GM13976 (cell line): Measurements from ENCODE around the gene SMC6.

Experiments
- DNase-seq: peaks from one replicate; pipeline ENCODE4 v3.0.0; 2012; ENCODE audit warnings: low spot score
- CTCF ChIP-seq: IDR thresholded peaks from 2 replicates; pipeline ENCODE4 v1.5.1; 2012; ENCODE audit warnings: borderline replicate concordance, mild to moderate bottlenecking; ENCODE audit not compliant: insufficient read depth; ENCODE audit errors: extremely low read depth, missing control alignments, control extremely low read depth
- in situ Hi-C: fragments of 300-500 bp; cut with MboI; formaldehyde crosslinking; loops from one replicate; pipeline ENCODE4 v1.12.0; 2022; ENCODE audit warnings: low sequenced_read_pairs, mixed read lengths, inconsistent platforms; ENCODE audit not compliant: unreplicated experiment

SMC6 gene

GRCh38 chr2:17630089-17630488 lies 123.5 kb downstream of the SMC6 start:
- DNase-seq, result no peak
- in situ Hi-C loops, result no loop called here
- no peak for TF ChIP-seq CTCF

- DNase-seq, result no peak
- TF ChIP-seq CTCF, result no peak
- in situ Hi-C loops, result no loop called here
Observed at GRCh38 chr2:17628349-17629261, 125.0 kb downstream of the SMC6 start.

GRCh38 chr2:17627434-17627833 lies 126.2 kb downstream of the SMC6 start:
- in situ Hi-C loops, result no loop called here
- DNase-seq, result no peak
- no peak for TF ChIP-seq CTCF

GRCh38 chr2:17626986-17627385 lies 126.6 kb downstream of the SMC6 start:
- in situ Hi-C loops, result no loop called here
- no peak for TF ChIP-seq CTCF

GRCh38 chr2:17625446-17625845 lies 128.2 kb downstream of the SMC6 start:
- in situ Hi-C loops, result no loop called here
- no peak for TF ChIP-seq CTCF
- no peak for DNase-seq

More at GRCh38 chr2:17626986-17627385, 126.6 kb downstream of the SMC6 start:
- no peak for DNase-seq

GRCh38 chr2:17621781-17622180 lies 131.8 kb downstream of the SMC6 start:
- no peak for TF ChIP-seq CTCF
- no peak for DNase-seq
- in situ Hi-C loops, result no loop called here
